Hematopoietic multipotent progenitor cell treated with erythropoietin and hydrocortisone succinate and interleukin-3 and kit ligand, for 4 days (in vitro differentiated cells): ENCODE data around the gene GLRA1.
"Not testable (repeated sequence)": the region's sequence is repeated elsewhere in the genome, so short reads cannot be mapped to it uniquely, and the experiment has no call there.

ENCODE experiments used
- DNase-seq: peaks from one replicate; pipeline ENCODE4 v3.0.0-alpha.2; 2015

Gene GLRA1

DNA sequence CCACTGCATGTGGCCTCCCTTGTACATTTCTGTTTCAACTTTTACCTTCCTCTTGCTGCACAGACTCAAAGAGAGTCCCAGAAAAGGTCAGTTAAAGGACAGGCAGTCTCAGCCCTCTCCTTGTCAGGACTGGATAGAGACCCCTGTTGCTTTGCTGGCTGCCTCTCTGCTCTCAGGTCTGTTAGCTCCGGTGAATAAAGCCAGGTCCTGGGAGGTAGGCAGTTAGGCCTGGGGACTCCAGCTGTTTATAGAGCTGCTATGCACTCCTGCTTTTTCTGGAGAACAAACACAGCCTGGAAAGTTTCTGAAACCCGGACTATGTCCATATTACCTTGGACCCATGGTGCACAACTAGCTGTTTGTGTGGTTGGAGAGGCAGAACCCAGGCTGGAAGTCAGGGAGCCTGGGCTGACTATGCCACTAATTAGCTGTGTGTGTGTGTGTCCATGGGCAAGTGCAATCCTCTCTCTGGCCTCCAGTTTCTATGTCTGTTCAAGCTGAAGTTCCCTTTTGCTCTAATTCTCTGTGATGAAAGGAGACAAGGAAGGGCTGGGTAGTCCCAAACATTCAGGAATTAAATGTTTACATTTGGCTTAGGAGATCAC is 42.9 kb downstream of the GLRA1 start:
- DNase-seq, result no peak

DNA sequence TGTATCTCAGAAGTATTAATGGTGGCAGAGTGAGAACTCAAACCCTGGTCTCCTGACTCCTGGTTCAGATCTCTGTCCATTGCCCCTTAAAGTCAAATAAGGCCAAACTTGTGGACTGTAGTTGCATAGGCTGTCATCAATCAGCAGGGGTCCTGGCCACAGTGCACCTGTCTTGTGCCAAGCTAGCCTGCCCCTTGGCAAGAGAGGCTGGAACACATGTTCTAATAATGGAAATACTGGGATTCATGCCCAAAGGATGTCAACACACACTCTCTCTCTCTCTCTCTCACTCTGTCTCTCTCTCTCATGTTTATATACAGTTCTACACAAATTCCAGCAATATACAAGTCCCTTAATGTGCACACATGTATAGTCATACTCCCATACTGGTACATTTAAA is 44.3 kb downstream of the GLRA1 start:
- no peak for DNase-seq

DNA sequence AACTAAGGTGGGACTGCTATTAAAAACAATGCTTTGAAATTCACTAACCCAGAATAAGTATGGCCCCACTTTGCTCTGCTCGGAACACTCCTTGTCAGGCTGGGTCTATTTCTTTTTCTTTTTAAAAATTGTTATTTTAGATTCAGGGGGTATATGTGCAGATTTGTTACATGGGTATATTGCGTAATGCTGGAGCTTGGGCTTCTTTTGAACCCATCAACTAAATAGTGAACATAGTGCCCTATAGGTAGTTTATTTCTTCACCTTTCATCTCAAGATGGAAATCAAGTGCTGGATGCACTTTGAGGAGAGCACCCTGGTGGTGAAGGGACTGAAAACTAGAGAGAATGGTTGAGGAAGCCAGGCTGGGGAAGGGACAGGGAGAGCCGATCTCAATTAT is 51.0 kb downstream of the GLRA1 start:
- no peak for DNase-seq

DNA sequence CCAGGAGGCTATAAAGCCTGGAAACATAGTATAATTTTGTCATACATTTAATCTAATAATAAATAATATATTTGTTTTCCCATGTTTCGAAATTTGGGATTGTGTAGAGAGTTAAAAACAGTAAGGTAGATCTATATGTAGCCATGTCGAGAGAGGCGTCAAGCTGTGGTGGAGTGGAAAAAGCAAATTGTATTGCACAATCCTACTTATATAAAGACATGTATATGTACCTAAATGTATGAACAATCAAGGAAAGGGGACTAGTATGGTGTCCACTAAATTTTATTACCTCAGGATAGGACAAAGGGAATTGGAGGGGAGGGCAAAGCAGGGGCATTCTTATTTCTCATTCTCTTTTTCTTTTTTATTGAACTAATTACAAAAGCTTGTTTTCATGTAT is 52.0 kb downstream of the GLRA1 start:
- no peak for DNase-seq

DNA sequence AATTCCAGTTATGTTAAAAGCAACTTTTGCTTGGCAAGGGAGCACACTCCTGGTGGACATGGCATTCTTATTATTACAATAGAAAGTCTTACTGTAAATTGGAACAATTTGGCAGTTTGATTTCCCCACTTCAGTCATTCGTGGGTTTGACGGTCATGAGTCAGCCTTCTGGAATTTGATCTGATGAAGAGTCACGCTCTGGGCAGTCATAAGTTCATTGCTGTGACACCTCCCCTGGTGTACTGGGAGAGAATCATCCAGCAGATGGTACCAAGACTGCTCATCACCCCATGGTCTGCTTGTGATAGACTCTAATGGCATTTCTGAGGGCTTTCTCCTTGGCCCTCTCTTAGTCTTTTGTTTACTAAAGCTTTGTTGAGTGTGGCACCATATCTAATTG is 53.8 kb downstream of the GLRA1 start:
- no peak for DNase-seq

DNA sequence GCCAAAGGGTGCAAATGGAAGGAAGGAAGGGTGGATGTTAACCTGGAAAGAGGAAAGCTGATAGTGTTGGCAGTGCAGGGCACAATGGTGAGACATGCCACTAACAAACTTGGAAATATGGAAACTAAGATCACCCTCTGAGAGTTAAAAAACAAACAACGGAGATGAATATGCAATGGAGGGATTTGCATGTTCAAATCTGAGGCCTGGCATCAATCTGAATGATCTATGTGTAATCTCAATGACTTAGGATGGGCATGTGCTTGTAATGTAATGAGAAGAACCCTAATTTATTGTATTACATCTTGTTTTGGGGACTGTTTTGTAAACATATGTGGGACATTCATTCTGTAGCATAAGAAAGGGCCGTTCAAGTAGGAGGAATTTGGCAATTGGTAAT is 54.4 kb downstream of the GLRA1 start:
- DNase-seq, result no peak

DNA sequence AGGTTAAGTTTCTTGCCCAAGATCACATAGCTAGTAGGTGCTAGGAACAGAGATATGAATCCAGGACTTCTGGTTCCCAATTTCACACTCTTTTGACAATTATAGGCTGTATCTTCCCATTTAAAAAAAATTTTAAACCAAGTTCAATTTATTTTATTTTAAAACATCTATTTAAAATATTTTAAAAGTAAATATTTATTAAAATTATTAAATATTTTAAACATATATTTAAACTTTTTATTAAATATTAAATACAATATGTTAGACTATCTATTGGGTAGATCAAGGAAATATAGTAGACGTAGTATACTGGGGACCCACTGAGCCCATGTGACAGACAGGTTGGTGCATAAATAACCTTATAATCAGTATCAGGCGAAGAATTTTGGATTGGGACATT is 54.8 kb downstream of the GLRA1 start:
- no peak for DNase-seq

DNA sequence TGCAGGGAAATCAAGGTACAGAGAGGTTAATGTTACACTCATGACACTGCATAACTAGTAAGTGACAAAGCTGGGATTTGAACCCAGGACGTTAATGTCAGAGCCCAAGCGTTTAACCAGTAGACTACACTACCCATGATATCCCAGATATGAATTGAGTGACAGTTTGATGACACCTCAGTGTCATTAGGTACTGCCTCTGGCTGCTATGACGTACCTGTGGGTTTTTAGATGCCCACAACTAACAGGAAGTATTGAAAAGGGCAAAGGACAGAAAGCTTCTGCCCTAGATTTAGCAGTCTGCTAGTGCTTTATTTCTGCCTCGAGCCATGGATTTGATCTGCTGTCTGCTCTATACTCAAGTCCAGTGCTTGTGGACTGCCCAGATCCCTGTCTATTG is 56.2 kb downstream of the GLRA1 start:
- DNase-seq, result no peak

DNA sequence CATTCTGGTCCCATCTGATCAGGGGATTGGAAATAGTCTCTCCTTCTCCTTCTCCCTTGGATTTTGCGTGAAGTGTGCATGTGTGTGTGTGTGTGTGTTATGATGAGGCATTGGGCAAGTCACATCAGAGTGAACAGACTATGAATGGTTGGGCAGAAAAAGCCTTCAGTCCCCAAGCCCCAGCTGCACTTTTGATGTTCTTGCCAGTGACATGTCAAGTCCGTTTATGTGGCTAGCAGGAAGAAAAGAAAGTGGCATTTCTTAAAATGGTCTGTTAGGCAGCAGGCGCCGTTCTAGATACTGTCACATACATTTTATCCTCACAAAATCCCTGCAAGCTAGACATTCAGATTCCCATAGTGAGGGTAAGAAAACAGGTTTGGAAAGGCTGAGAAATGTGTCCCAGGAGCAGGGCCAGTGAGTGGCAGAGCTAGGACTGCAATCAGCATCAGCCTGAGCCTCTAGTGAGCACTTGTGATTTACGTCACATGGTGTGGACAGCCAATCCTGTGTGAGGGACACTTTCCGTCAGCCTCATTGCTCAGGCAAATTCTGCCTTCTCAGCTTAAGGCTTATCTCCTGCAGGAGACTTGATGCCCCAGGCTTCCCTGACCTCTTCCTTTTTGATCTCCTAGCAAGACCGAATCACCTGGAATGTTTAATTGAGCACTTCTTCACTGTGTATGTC is 60.4 kb downstream of the GLRA1 start:
- no peak for DNase-seq

DNA sequence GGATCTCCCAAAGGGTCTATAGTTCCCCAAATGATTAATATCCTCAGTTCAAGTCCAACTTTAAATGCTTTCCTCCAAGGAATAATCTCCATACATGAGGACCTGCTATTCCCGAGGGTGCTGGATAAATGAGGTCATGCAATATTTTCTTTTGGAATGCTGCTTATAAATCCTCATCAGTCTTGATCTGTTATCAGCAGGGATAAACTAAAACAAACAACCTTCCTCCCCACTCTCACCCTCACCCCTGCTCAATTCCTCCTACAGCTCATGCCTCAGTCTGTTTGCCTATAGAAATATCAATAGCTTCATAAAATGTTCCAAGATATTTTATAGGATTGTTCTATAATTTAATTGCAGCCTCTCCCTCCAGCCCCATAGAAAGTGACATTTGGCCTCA is 61.1 kb downstream of the GLRA1 start:
- DNase-seq, result no peak

DNA sequence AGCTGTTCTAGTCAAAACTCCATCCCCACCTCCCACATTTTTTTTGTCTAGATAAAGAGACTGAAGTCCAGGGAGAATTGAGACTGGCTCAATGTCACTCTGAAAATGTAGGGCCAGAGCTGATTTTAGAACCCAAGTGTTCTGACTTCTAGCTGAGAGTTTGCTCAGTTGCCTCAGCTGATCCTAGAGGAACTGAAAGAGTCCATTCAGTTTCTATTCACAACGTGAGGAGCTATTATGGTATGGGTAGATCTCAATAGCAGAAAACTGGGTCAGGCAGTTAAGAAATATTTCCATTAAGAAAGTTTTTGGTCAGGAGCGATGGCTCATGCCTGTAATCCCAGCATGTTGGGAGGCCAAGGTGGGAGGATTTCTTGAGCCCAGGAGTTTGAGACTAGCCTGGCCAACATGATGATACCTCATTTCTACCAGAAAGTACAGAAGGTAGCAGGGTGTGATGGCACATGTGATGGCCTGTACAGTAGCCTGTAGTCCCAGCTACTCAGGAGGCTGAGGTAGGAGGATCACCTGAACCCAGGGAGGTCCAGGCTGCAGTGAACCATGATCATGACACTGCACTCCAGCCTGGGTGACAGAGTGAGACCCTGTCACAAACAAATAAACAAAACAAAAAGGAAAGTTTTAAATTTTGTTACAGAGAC is 61.7 kb downstream of the GLRA1 start:
- no peak for DNase-seq

DNA sequence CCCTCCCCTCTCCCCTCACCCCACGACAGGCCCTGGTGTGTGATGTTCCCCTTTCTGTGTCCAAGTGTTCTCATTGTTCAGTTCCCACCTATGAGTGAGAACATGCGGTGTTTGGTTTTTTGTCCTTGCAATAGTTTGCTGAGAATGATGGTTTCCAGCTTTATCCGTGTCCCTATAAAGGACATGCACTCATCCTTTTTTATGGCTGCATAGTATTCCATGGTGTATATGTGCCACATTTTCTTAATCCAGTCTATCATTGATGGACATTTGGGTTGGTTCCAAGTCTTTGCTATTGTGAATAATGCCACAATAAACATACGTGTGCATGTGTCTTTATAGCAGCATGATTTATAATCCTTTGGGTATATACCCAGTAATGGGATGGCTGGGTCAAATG is 63.8 kb downstream of the GLRA1 start:
- DNase-seq, result not testable (repeated sequence)

DNA sequence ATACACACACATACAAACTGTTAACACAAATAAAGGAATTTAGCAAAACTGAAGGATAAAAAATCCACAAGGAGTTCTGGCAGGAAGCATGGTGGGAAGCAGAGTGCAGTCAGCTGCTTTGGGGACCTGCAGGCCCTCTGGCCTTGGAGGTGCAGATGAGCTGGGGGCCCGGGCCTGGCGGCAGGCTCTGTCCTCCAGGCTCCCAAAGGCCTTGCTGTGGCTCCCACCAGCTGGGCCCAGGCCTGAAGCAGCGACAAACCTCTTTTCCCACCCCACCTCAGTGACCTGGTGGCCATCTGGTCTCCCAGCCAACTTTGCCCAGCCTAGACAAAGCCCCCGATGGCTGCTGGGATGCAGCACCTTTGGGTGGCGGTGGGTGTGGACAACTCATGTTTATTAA is 67.8 kb downstream of the GLRA1 start:
- no peak for DNase-seq

DNA sequence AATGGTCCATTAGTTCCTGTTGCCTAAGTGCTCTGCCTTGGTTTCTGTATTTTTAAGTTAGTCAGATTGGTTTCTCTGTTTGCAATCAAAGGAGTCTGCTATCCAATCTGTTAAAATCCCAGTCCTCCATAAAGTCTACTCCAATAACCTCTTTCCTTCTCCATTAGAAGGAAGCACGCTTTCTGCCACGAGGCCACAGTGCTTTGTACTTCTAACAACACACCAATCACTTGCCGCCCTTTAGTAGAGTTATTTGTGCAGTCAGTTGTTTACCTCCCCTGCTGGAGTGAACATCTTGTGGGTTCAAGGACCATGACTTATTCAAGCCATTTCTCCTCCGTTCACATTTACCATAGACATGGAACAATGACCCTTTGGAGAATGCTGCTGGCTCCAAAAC is 69.0 kb downstream of the GLRA1 start:
- no peak for DNase-seq

DNA sequence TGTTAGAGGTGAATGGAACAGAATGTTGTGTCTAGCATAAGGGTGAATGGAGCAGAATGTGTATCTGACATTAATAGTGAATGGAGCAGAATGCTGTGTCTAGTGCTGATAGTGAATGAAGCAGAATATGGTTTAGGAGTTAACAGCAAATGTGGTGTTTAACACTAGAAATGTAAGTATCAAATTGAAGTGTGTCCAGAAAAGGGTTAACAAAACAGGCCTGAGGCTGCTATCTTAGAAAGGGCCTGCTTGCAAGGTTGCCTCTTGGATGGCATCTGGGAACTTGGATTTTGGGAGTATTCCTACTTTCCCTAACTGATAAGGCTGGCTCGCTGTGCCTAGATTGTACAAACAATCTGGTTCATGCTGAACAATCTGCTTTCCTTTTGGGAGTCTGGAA is 76.8 kb downstream of the GLRA1 start:
- no peak for DNase-seq

DNA sequence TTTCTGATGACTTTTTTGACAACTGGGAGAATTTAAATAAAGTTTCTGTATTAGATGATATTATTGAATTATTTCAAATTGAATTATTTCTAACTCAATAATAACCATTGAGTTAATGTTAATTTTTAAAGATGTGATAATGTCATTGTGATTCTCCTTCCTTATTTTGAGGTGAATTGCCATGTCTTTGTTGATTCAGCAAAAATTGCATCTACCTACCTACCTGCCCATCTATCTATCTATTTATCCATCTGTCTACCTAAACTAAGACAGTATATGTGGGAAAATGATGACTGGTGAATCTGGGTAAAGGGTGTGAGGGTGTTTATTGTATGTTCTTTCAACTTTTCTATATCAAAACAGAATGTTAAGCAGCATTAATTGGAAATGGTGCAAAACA is 77.9 kb downstream of the GLRA1 start:
- no peak for DNase-seq

DNA sequence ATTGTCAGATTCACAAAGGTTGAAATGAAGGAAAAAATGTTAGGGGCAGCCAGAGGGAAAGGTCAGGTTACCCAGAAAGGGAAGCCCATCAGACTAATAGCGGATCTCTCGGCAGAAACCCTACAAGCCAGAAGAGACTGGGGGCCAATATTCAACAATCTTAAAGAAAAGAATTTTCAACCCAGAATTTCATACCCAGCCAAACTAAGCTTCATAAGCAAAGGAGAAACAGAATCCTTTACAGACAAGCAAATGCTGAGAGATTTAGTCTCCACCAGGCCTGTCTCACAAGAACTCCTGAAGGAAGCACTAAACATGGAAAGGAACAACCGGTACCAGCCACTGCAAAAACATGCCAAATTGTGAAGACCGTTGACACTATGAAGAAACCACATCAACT is 91.8 kb downstream of the GLRA1 start:
- not testable (repeated sequence) for DNase-seq

DNA sequence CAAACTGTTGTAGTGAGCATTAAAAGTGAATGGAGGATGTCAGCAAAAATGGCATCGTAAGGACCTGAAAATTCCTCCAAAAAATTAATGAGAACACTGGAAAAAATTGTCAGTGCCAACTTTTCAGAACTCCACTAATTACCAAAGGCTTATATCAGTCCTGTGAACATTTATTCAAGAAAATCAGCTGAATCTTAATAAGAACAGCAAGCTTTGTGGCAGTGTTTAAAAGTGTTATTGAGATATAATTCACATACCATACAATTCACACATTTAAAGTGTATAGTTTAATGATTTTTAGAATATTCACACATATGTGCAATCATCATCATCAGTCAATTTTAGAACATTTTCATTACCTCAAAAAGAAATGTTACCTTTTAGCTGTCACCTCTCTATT is 95.3 kb downstream of the GLRA1 start:
- DNase-seq, result no peak

DNA sequence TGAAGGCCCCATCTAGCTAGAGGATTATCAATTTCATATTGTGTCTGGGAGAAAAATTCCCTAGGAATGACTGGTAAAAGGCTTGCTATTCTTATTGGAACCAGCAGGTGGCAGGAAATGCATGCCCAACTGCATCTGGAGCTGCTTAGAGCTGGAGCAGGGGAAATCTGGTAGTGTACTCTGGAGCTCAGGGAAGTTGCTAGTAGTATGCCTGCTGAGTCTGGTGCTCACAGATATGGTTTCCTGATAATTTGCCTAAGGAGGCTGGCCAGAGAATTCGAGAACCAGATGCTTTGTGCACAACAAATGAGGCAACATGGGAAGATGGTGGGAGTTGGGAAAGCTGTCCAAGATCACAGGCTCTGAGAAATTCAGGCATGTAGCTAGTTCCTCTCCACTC is 99.2 kb downstream of the GLRA1 start:
- peak; percentile 70 for DNase-seq

DNA sequence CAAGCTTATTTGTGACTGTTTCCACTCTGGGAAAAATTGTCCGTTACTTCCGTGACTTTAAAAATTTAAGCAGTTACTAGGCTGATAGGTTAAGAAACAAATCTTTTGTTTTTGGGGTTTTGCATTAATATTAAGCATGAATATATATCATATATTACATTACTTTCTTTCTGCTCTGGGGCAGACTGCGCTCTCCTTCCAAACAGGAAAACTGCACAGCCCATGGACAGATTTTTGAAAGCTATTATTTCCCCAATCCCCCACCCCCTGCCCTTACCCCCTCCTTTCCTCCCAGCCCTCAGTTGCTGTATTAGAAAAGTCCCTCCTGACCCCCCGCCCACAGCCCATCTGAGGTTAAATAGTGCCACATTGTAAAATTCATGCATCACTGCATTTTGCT is 102.5 kb downstream of the GLRA1 start:
- no peak for DNase-seq

DNA sequence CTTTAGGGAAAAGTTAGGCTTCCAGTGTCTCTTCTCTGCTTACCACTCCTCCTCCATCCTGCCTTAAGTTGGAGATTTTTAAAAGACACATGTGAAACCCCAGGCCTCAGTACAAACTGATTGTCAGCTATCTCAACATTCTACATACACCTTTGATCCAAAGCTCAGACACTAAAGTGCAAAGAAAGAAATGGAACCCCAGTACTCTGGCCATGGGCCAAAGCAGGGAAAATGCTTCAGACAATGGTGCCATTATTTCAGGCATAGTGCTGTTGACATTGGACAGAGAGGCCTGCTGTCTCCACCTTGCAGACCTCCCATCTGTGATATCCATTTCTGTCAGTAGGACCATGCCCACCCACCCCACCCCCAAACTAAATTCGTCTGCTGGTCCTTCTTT is 103.7 kb downstream of the GLRA1 start:
- no peak for DNase-seq

DNA sequence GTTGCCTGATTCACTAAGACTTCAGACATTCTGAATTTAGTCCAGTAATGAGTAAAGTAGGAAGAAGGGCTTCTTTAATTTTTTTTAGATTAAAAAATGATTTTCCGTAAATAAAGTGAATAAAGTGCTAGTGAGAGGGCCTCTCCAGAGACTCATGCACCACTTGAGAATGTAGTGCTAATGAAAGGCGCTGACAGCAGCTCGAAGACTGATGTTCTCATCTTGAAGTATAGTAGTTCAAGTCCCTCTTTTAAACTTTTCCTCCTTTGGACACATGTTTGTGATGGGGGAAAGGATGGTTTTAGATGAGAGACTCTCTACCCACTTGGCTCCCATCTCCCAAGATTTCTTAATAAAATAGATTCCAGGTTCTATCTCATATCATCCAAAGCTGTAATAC is 104.4 kb downstream of the GLRA1 start:
- DNase-seq, result no peak

DNA sequence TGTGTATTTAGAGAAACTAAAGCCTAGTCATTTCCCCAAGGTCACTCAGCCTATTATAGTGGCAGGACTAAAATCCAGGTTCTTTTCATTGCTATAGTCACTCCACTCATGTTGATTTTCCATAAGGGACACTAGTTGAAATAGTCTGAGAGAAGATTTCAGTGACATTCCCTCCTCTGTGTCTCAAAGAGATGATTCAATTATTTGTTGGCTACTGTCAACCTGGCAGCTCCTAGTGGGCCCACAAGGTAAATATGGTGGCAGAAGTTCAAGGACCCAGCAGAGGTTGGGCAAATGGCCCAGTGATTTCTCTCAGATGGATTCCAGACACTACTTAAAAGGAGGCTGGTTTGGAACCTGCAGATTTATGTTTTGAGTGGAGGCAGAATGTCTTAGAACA is 104.8 kb downstream of the GLRA1 start:
- DNase-seq, result no peak

DNA sequence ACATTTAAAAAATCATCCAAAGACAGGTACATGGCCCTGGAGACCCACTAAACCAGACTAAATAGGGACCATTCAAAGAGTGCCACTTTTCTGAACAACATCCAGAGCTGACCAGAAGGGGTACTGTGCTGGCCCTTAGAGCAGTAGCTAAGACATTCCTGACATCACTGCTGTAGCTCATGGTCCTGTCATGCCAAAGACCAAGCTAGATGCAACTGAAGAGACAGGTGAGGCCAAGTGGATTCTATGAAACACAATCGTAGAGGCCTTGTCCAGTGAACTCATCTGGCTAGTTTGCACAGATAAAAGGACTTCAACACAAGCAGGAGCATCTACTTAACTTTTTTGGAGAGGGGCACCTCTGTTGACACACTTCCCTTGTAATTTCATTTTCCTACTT is 109.6 kb downstream of the GLRA1 start:
- no peak for DNase-seq
